Stimulated activated CD8-positive, alpha-beta memory T cell treated with anti-CD3 and anti-CD28 coated beads, Interleukin-2, amount 100 ng/mL, for 1 hour (primary cell): ENCODE measurements around the gene ADAT3.
"Not testable (repeated sequence)": the region's sequence is repeated elsewhere in the genome, so short reads cannot be mapped to it uniquely, and the experiment has no call there.

Experiments used
- DNase-seq, 2 donors: peaks; one replicate each; pipeline ENCODE4 v3.0.0-alpha.2; 2020; ENCODE audit warnings: low read depth in 2 of 2

ADAT3 gene

GRCh38 chr19:1866693-1867348 lies 38.4 kb upstream of the ADAT3 start:
- DNase-seq: no peak

- DNase-seq: no peak
Observed at GRCh38 chr19:1867349-1867724, 37.9 kb upstream of the ADAT3 start.

- no peak for DNase-seq
Observed at GRCh38 chr19:1868971-1869370, 36.2 kb upstream of the ADAT3 start.

GRCh38 chr19:1871140-1871597 lies 34.0 kb upstream of the ADAT3 start:
- no peak for DNase-seq

GRCh38 chr19:1871630-1872029 lies 33.6 kb upstream of the ADAT3 start:
- no peak for DNase-seq

- no peak for DNase-seq
Observed at GRCh38 chr19:1872807-1873523, 32.2 kb upstream of the ADAT3 start.

- no peak for DNase-seq
Observed at GRCh38 chr19:1873524-1874473, 31.4 kb upstream of the ADAT3 start.

- no peak for DNase-seq
Observed at GRCh38 chr19:1874554-1875185, 30.5 kb upstream of the ADAT3 start.

GRCh38 chr19:1875265-1875645 lies 29.9 kb upstream of the ADAT3 start:
- not testable (repeated sequence) for DNase-seq

GRCh38 chr19:1875646-1876495 lies 29.3 kb upstream of the ADAT3 start:
- peak; percentile 75 to 78 for DNase-seq

- not testable (repeated sequence) for DNase-seq
Observed at GRCh38 chr19:1876496-1877279, 28.5 kb upstream of the ADAT3 start.

- not testable (repeated sequence) for DNase-seq
Observed at GRCh38 chr19:1877280-1877660, 27.9 kb upstream of the ADAT3 start.

GRCh38 chr19:1878583-1878982 lies 26.6 kb upstream of the ADAT3 start:
- not testable (repeated sequence) for DNase-seq

GRCh38 chr19:1879982-1880381 lies 25.2 kb upstream of the ADAT3 start:
- DNase-seq: not testable (repeated sequence)

- DNase-seq: no peak
Observed at GRCh38 chr19:1880611-1881392, 24.4 kb upstream of the ADAT3 start.

GRCh38 chr19:1881393-1882088 lies 23.7 kb upstream of the ADAT3 start:
- DNase-seq: not testable (repeated sequence)

GRCh38 chr19:1882089-1882785 lies 23.0 kb upstream of the ADAT3 start:
- DNase-seq: peak in 1 of 2 donors; percentile 61
